Prostate gland (tissue), 2 donors: ENCODE data around the gene HLX. TPM values are rescaled to one million over a fixed set of nuclear protein-coding genes. Genes with fewer than 3 reads are reported as not detected.

Experiments
- DNase-seq: peaks from one replicate; pipeline ENCODE4 v3.0.0-alpha.2; 2019; ENCODE audit warnings: low spot score
- H3K27ac ChIP-seq, 2 donors: fragments of 200-600 bp; sonication (generic); 2 replicates each; pipeline ENCODE4 v1.5.1; 2017 to 2019
- H3K27me3 ChIP-seq: fragments of 200-600 bp; sonication (generic); replicated peaks from 2 replicates; pipeline ENCODE4 v1.5.1; 2019; ENCODE audit not compliant: insufficient read depth
- H3K36me3 ChIP-seq, 2 donors: fragments of 200-600 bp; sonication (generic); 1 replicate in 1 of 2; 2 replicates in 1 of 2; pipeline versions ENCODE4 v1.5.1 to v1.8.1; 2017 to 2019
- H3K4me1 ChIP-seq: fragments of 200-600 bp; sonication (generic); replicated peaks from 2 replicates; pipeline ENCODE4 v1.5.1; 2019
- H3K4me3 ChIP-seq, 2 donors: fragments of 200-600 bp; sonication (generic); 2 replicates each; pipeline ENCODE4 v1.5.1; 2017 to 2019
- H3K9me3 ChIP-seq: fragments of 200-600 bp; sonication (generic); 2 replicates; pipeline ENCODE4 v1.5.1; 2017
- POLR2A ChIP-seq: fragments of 450-650 bp; IDR thresholded peaks from one replicate; pipeline ENCODE4 v1.6.1; 2016; ENCODE audit warnings: antibody characterized with exemption, mild to moderate bottlenecking
- POLR2AphosphoS5 ChIP-seq: sonication (generic); formaldehyde crosslinking; IDR thresholded peaks from one replicate; pipeline ENCODE4 v1.6.1; 2017; ENCODE audit warnings: antibody characterized with exemption
- WGBS: methylation state at CpG from one replicate; pipeline ENCODE4 v1.1.5; 2018; 5-methylcytosine and 5-hydroxymethylcytosine counted together
- intact Hi-C: fragments of 100-400 bp; cut with DNase I; formaldehyde crosslinking; loops from one replicate; pipeline ENCODE4 v1.14.2; 2022
- total RNA-seq, 2 donors: library from RNA; depleted of rRNA; stranded (reverse); fragments of >200 nt; gene quantifications; one replicate each; pipeline ENCODE4 v1.1.0, GENCODE V29; 2016
- TF ChIP-seq, protein P1 (sequence below), 4 experiments: fragments of 200-600 bp in 2 of 4; fragments of 450-650 bp in 2 of 4; sonication (generic) in 2 of 4; IDR thresholded peaks; 1 replicate in 3 of 4; 2 replicates in 1 of 4; pipeline ENCODE4 v1.5.1; 2016 to 2019; ENCODE audit warnings: antibody characterized with exemption in 4 of 4, mild to moderate bottlenecking in 2 of 4, moderate library complexity in 2 of 4

HLX gene
- total RNA-seq, 2 donors from 2014 or later, result 2.3 to 8.2 TPM

DNA sequence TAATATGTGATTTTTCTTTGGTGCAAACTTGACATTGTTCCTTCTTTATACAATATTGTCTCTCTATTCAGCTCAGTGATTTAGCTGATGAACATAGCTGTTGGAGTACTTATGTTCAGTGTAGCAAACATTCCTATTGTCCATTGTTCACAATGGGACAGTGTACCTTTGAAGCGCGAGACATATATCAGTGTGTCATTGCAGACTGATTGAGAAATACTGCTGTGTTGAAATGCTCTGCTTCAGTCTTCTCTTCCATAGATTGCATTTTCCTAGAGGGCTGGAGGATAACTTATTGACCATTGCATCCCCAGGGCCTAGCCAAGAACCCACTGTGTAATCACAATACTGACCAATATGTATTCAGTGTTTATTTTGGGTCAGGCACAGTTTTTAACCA lies 46.5 kb downstream of the HLX start:
- Histone ChIP-seq H3K4me1 (no peaks in the 10 kb centered on the region), H3K4me3 (no peak overlapping the region), H3K36me3 (no peaks in the 10 kb centered on the region), H3K27me3 (no peaks in the 10 kb centered on the region), H3K27ac (no peak overlapping the region), H3K9me3 (no peaks in the 10 kb centered on the region)
- intact Hi-C loops, result no loop called here
- TF ChIP-seq POLR2AphosphoS5 (no peak), POLR2A (no peak)
- TF ChIP-seq, protein P1, sequence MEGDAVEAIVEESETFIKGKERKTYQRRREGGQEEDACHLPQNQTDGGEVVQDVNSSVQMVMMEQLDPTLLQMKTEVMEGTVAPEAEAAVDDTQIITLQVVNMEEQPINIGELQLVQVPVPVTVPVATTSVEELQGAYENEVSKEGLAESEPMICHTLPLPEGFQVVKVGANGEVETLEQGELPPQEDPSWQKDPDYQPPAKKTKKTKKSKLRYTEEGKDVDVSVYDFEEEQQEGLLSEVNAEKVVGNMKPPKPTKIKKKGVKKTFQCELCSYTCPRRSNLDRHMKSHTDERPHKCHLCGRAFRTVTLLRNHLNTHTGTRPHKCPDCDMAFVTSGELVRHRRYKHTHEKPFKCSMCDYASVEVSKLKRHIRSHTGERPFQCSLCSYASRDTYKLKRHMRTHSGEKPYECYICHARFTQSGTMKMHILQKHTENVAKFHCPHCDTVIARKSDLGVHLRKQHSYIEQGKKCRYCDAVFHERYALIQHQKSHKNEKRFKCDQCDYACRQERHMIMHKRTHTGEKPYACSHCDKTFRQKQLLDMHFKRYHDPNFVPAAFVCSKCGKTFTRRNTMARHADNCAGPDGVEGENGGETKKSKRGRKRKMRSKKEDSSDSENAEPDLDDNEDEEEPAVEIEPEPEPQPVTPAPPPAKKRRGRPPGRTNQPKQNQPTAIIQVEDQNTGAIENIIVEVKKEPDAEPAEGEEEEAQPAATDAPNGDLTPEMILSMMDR (IDR thresholded peaks at IDR 0.05), result no peak
- no peak for DNase-seq
- WGBS, result 88% methylated on average over 2 of the region's 2 CpGs

DNA sequence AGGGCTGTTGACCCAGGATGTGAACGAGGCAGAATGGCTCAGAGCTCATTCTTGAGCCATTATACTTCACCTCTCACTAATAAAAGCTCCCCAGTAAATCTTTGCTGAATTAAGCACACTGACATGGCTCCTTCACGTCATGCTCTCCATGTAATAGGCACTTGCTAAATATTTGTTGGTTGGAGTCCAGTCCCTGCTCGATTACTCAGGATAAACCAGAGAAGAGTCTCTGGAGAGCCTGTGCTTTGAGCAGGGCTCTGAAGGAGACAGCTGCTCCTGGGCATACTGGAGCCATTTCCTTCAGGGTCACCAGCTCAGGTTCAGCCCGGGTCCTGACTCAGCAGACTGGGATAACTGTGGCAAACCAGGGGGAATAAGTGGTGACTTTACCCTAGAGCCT lies 46.9 kb downstream of the HLX start:
- Histone ChIP-seq H3K9me3 (no peaks in the 10 kb centered on the region), H3K27ac (no peak overlapping the region), H3K27me3 (no peaks in the 10 kb centered on the region), H3K4me3 (no peak overlapping the region), H3K36me3 (no peaks in the 10 kb centered on the region), H3K4me1 (no peaks in the 10 kb centered on the region)
- peak; percentile 45 for TF ChIP-seq POLR2AphosphoS5
- TF ChIP-seq POLR2A, result no peak
- no peak for DNase-seq
- intact Hi-C loops, result no loop called here
- 35% methylated on average over 4 of the region's 4 CpGs for WGBS

DNA sequence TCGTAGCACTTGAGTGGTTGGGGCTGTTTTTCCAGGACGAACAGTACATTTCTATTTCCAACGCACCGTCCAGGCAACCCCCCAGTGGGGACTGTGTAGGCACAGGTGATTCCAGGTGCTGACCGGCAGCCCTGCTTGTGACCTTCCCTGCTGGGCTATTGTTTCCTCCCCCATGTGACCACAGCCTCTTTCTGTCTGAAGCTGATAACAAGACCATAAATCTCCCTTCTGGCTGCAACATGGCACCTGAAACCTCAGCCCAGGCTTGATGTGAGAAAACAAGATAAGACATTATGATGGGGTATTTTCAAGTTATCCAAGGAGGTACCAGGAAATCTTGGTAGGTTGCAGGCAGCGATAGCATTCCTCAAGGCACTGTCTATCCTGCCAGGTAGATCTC lies 48.2 kb downstream of the HLX start:
- WGBS, result 24% methylated on average over 6 of the region's 6 CpGs
- Histone ChIP-seq H3K9me3 (no peaks in the 10 kb centered on the region), H3K4me1 (no peaks in the 10 kb centered on the region), H3K36me3 (no peaks in the 10 kb centered on the region), H3K27ac (no peak overlapping the region), H3K4me3 (no peak overlapping the region), H3K27me3 (no peaks in the 10 kb centered on the region)
- TF ChIP-seq, protein P1 (IDR thresholded peaks at IDR 0.05), result no peak
- no peak for TF ChIP-seq POLR2A
- TF ChIP-seq POLR2AphosphoS5, result no peak
- intact Hi-C loops, result no loop called here
- no peak for DNase-seq

DNA sequence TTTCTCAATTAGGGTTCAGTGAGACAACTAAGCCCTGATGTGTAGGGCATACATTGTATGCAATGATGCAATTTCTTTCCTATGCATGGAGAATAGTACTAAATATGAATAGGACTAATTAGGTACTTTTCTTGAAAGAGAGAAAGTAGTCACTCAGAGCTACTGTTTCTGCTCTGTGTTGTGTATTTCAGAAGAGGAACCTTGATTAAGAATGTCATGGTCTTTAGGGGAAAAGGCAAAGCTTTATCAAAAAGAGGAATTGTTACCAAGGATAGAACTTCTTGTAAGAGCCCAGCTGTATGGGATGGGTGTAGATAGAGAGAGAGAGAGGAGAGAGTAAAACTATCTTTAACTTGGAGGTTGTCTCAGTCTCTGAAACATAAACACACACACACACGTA lies 49.1 kb downstream of the HLX start:
- 71% methylated on average over 1 of the region's 1 CpG for WGBS
- H3K4me1 ChIP-seq, result no peaks in the 10 kb centered on the region
- H3K9me3 ChIP-seq, result no peaks in the 10 kb centered on the region
- no peaks in the 10 kb centered on the region for H3K36me3 ChIP-seq
- intact Hi-C loops, result no loop called here
- no peak for DNase-seq
- TF ChIP-seq POLR2AphosphoS5, result no peak
- TF ChIP-seq POLR2A, result no peak
- TF ChIP-seq, protein P1 (IDR thresholded peaks at IDR 0.05), result no peak
- H3K27ac ChIP-seq, result no peak overlapping the region
- H3K27me3 ChIP-seq, result no peaks in the 10 kb centered on the region
- H3K4me3 ChIP-seq, result no peak overlapping the region

DNA sequence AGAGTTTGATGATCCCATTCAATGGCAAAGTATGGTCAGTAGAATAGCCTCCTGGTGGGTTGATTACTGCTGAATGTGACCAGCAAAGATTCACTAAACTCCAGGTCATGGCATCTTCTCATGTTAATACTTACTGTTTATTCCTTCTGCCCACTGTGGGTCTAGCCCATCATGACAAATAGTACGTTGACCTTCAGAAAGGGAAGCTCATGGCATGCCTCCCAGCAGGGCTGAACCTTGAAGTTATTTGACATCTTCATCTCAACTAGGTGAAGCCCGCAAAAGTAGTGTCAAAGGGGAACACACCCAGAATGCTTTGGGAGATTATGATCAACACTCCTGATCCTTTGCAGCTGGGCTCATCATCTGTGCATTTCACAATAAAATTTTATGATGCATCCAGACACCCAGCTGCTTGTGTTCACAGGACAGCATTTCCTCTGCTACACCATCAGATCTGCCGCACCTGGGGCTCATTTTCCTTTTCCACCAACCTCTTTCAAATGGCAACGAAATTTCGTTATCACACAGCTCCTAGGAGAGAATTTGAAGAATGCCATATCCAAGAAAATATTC lies 49.6 kb downstream of the HLX start:
- TF ChIP-seq, protein P1 (IDR thresholded peaks at IDR 0.05), result no peak
- TF ChIP-seq POLR2AphosphoS5 (no peak), POLR2A (no peak)
- 35% methylated on average over 5 of the region's 5 CpGs for WGBS
- Histone ChIP-seq H3K36me3 (no peaks in the 10 kb centered on the region), H3K4me1 (no peaks in the 10 kb centered on the region), H3K27ac (no peak overlapping the region), H3K27me3 (no peaks in the 10 kb centered on the region), H3K4me3 (no peak overlapping the region), H3K9me3 (no peaks in the 10 kb centered on the region)
- intact Hi-C loops, result no loop called here
- no peak for DNase-seq
